Fibroblast of the aortic adventitia (primary cell): ENCODE data around the gene RAX. TPM values are rescaled to one million over a fixed set of nuclear protein-coding genes. Genes with fewer than 3 reads are reported as not detected.

Experiments used
- DNase-seq: peaks from one replicate; pipeline ENCODE4 v3.0.0-alpha.2; 2010; ENCODE audit warnings: low read depth
- H3K4me3 ChIP-seq: 2 replicates; pipeline ENCODE4 v1.5.1; 2011; ENCODE audit warnings: low read depth, mild to moderate bottlenecking, control low read depth, low read length, moderate library complexity
- CTCF ChIP-seq: IDR thresholded peaks from 2 replicates; pipeline ENCODE4 v1.5.1; 2011; ENCODE audit warnings: mild to moderate bottlenecking, low read length, control low read depth, inconsistent platforms; ENCODE audit not compliant: insufficient read depth
- total RNA-seq: library from RNA; depleted of rRNA; stranded (reverse); fragments of >200 nt; gene quantifications from 2 replicates; pipeline ENCODE4 v1.2.3, GENCODE V29; 2012; ENCODE audit warnings: low replicate concordance

RAX gene
- total RNA-seq, 1 donor: not detected

DNA sequence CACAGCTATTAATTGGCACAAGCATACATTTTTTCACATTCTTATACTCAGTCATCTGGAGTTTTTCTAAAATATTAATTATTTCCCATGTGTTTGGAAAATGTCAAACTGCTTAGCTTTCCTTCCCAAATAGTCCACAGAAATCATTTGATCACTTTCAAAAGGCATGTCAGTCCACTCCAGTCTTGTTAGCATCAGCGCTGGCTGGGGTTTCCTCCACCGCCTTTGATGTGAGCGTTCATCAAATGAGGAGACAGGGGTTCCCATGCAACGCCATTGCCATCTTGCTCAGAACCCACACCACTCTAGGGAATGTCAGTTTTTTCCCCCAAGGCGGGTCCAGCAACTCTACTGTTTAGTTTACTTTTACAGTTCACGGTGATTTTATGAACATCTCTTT, 13.1 kb upstream of the RAX start:
- DNase-seq: no peak
- H3K4me3 ChIP-seq: no peak overlapping the region
- TF ChIP-seq CTCF: no peak

- no peak for DNase-seq
- no peak for TF ChIP-seq CTCF
- no peak overlapping the region for H3K4me3 ChIP-seq
Observed at GRCh38 chr18:59282341-59282740, 9.1 kb upstream of the RAX start.

- no peak overlapping the region for H3K4me3 ChIP-seq
- no peak for DNase-seq
- TF ChIP-seq CTCF: no peak
Observed at GRCh38 chr18:59279722-59280121, 6.5 kb upstream of the RAX start.

- no peak for TF ChIP-seq CTCF
- H3K4me3 ChIP-seq: no peak overlapping the region
- peak; percentile 41 for DNase-seq
Observed at GRCh38 chr18:59279193-59279592, 5.9 kb upstream of the RAX start.

DNA sequence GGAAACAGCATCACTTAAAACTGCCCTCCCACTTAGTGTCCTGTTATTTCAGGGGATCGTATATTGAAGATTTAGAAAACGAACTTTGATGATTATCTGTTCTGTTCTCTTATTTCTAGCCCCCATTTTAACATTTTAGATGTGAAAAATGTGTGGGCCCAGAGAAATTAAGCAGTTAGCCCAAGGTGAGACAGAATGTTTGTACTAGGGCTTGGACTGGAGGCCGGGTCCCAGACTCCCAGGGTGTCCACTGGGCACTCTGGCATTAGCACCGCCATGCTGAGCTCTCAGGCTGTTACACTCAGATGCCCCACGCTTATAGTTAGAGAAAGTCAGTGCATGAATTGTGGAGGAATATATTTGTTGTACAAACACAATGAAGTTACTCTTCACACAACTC, 5.5 kb upstream of the RAX start:
- H3K4me3 ChIP-seq: no peak overlapping the region
- no peak for DNase-seq
- TF ChIP-seq CTCF: no peak

DNA sequence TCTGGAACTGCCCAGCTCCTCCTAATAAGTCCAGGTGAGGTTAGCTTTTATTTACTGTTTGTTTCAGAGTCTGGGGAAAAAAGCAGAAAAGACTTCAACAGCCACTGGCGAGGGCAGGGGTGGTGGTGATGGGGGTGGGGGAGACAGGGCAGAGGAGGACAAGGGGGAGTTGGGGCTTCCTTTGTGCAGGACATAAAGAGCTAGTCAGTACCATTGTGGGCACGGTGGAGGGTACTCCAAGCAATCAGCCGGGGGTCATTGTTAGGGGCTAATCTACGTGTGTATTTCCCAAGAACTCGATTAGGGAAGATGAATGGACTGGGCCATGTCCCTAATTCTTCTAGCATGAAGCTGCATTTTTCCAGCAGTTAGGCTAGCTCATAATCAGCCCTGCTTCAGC, 2.8 kb upstream of the RAX start:
- no peak for TF ChIP-seq CTCF

DNA sequence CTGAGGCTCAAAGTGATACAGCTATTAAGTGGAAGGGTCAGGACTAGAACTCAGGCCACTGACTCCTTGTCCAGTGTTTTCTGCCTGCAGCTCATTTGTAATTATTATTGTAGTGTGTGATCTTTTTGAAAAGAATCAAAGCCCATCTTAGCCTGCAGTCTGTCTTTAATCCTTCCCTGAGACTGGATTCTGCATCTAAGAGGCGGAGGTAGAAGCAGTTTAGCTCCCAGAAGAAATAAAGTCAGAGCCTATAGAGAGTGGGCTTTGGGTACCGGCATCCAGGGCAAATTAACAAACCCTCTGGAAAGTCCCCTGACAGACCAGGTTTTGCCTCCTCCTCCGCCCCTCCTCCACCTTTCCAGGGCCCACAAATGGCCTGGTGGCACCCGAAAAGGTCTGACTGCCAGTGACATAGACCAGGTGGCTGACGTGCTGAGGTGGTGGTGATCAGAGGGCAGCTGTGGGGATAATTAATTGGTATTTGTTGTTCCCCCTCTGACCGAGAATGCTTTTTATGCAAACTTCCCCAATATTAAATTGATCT, 2.2 kb upstream of the RAX start:
- no peak overlapping the region for H3K4me3 ChIP-seq
- no peak for TF ChIP-seq CTCF
- DNase-seq: no peak

More for the DNA sequence above, 2.8 kb upstream of the RAX start:
- DNase-seq: no peak
- no peak overlapping the region for H3K4me3 ChIP-seq
